Activated CD4-positive, CD25-positive, alpha-beta regulatory T cell treated with anti-CD3 and anti-CD28 coated beads, Interleukin-2, amount 50 U/mL, for 16 hours (primary cell): ENCODE results near the gene FCRLA.
A peak's percentile ranks its signal among the peaks of the same experiment; 100 is the strongest.

Source experiments
- DNase-seq: peaks from one replicate; pipeline ENCODE4 v3.0.0-alpha.2; 2020; ENCODE audit warnings: low read depth, low spot score

The FCRLA gene

DNA sequence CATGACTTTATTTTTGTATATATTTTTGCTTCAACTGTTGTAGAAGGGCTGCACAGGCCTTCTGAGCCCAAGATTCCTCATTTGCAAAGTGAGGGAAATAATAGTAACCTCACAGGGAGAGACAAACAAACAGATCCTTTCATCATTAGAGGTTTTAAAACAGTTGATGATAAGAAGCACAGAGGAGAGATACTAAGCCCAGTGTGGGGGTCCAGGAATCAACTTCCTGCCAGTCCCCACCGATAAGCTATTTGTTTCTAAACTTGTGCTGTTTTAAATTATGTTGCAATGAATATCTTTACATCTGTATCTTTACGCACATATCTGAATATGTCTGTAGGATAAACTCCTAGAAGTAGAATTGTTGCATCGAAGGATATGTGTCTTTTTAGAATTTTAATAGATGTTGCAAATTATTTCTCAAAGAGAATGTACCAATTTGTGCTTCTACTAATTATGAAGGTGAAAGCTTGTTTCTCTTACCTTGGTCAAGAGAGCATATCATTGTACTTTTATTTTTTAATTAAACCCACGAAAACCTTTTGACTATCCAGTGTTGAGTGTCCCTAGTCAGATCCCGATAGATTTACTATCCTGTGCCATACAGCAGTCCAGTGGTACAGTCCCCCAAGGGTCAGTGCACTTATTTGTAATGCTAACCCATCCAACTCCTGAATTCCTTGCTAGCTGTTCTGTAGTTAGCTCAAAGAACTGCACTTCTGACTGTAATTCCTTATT lies 25.1 kb downstream of the FCRLA start:
- no peak for DNase-seq

DNA sequence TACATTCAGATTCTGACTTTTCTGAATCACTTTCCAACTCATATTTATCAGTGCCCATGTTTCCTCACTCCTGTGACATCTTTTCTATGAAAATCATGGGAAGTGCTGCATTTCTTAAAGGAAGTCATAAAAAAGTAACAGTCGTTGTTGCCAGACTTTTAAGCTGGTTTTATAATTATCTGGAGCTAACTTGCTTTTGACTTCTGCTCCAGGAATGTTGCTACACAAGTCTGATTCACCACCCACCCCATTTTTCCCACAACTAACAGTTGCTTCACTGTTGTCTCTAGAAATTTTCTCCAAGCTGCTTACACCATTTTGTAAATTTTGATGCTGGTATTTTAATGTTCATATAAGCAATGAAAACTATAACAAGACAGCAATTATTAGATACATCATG lies 26.5 kb downstream of the FCRLA start:
- no peak for DNase-seq

DNA sequence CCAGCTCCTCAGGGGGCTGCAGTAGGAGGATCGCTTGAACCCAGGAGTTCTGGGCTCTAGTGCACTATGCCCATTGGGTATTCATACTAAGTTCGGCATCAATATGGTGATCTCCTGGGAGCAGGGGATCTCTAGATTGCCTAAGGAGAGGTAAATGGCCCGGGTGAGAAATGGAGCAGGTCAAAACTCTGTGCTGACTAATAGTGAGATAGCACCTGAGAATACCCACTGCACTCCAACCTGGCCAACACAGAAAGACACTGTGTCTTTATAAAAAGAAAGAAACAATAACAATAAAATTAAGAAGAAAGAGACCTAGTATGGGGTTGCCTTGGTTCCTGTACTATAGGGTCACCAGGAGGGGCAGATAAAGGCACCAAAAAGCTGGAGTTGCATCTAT lies 28.8 kb downstream of the FCRLA start:
- no peak for DNase-seq

DNA sequence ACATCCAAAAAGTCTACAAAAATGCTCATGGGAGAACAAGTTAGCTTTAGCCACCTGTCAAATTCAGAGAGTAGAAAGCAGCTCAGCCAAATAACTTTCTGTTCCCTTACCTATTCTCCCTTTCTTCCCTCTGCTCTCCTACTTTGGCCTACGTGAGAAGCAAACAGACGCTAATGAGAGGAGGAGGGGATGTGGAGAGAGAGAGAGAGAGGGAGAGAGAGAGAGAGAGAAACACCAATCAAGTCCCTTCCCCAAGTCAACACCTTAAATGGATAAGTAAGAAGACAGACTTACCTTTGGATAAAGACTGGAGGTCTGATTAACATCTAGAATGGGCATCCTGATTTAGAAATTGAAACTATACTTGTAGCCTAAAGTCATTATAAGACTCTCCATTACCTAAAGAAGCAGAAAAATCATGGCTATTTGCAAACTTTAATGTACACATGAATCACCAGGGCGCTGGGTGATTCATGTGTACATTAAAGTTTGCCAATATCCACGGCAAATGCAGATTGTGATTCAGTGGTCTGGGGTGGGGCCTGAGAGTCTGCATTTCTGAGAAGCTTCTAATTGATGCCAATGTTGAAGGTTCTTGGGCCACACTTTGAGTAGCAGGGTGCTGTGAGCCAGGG lies 29.4 kb downstream of the FCRLA start:
- no peak for DNase-seq

DNA sequence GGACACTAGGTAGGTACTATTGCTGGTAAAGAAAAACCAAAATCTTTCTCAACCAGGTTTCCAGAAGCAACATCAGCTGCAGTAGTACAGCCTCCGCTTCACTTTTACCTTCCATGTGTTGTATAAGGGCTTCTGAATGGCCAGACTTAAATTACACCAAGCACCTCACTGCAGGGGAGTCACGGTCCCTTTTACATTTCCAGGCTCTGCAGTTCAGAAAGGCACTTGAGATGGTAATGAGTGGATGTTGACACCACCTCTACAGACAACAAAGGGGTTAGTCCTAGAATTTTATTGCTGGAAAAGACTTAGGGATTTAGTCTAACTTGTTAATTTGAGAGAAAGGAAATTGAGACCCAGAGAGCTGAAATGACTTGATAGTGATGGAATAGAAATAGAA lies 30.6 kb downstream of the FCRLA start:
- DNase-seq = no peak

DNA sequence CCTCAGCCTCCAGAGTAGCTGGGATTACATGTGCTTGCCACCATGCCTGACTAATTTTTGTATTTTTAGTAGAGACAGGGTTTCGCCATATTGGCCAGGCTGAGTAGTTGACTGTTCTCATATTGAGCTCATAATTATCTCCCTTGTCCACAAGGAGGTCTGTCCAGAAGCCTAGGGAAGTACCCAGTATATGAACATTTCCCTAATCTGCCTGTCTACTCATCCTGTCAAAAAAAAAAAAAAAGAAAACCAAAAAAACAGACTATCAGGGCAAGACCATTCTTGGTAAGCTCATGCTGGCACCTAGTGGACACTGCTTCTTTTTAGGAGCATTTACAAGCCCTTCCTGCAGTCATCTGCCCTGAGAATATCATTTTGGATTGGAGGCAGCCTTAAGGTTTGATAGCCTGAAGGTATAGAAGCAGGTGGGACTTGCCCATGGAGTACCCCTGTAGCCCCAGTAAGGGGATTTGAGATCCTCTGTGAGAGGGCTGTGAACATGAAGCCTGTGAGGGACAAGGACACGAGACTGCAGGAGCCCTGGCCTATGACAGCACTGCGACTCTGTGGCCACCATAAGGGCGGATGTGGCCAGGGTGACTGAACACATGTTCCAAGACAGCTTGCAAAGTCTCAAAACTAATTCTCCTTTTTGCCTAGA lies 31.7 kb downstream of the FCRLA start:
- DNase-seq = no peak

DNA sequence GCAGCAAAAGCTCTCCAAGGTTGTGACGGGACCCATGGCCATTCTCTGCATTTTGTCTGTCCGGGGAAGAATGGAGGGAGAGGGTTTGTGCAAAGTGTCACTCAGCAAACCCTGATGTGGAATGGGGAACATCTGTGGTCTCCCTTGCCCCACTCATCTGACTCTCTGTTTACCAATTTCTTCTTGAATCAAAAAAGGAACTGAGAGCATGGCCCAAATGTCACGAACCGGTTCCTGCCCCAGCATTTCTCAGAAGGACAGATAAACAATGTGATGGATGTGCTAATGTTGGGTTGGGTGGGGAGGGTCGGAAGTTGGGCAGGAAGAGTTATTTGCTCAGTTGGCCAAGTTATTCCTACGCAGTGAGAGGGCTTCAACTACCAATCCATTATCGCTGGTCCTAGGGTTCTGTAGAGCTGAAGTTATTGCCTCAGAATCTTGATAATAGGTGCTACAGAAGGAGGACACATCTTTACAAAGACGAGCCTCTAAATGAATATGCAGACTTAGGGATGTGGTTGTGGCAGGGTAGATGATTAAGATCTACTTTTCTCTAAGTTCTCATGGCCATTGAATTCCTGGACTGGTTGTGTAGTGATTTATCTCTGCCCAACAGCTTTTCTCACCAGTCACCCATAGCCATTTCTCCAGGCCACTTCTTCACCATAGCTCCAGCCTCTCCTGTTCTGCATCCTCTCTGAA lies 33.0 kb downstream of the FCRLA start:
- DNase-seq = no peak

DNA sequence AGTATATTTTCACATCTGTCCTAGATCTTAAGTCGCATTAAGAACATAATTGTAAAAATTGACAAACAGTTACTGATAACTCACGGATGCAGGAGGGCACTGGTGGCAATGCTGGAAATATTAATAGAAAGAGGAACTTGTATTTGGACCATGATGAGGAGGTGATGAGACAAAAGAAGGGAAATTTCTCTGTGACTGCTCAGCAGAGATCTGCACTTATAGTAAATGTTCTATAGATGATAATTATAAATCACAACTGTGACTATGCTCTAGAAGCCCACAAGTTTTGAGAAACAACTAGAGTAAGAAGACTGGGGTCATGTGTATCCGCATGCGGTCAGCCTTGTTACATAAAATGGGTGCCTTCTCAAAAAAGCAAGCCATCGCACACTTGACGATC lies 33.9 kb downstream of the FCRLA start:
- no peak for DNase-seq

DNA sequence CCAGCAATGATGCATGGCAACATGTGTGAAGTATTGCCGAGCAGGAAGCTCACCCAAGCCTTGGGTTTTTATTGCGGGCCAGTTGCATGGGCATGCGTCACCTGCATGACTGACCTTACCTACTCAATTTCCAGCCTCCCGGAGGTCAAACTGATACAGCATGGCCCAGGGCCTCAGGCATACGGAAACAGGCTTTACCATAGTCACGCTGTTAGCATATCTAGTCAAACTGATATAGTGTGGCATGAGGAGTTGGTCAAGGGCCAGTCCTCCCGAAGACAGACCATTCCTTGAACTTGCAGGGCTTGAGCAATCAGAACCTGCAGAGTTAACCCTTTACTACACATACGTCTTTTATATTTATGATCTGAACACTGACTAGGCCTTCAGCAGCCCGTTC lies 36.2 kb downstream of the FCRLA start:
- no peak for DNase-seq

DNA sequence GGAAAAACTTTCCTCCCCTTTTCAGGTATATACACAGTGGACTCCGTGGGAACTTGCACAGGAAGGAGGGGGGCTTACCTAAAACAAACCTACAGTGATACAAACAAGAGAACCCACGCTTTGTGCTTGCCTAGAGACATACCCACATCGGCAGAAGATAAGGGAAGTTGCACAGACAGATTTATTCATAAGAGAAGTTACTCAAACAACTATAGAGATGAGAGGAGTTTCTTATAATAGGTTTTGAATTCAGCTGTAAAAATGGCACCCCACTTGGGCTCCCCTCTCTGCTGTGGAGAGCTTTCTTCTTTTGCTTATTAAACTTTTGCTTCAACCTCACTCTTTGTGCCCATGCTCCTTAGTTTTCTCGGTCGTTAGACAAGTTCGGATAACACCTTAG lies 40.8 kb downstream of the FCRLA start:
- no peak for DNase-seq

DNA sequence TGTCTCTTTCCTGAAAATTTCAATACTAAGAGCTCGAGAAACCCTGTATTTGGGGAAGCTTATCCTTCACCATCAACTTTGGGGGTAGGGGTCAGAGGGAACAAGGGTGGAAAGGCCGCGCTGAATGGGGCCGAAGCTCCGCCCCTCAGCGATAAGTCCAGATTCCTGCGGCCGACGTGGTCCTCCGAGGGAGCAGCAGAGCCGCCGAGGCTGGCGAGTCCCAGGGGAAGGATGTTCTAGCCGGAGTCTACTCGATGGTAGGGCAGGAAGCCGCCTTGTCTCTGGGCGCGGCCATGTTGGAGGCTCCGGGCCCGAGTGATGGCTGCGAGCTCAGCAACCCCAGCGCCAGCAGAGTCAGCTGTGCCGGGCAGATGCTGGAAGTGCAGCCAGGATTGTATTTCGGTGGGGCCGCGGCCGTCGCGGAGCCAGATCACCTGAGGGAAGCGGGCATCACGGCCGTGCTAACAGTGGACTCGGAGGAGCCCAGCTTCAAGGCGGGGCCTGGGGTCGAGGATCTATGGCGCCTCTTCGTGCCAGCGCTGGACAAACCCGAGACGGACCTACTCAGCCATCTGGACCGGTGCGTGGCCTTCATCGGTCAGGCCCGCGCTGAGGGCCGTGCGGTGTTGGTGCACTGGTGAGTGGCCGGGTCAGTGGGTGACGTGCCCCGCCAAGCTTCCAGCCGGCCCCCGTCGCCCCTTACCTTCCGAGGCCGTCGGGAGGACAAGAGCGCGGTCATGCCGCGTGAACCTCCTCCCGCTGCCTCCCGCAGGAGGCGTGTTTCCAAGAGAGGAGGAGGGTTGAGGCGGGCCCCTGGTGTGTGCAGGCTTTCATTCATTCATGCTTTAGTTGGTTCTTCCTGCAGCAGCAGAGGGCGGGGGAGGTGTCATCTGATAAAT lies 42.7 kb downstream of the FCRLA start, which contains the start of gene DUSP12:
Gene DUSP12, plus strand, starts transcription at position 278 of the 899 bp plus-strand sequence. Its CDS starts 16 bp downstream, at position 294.
- peak; percentile 72 for DNase-seq

DNA sequence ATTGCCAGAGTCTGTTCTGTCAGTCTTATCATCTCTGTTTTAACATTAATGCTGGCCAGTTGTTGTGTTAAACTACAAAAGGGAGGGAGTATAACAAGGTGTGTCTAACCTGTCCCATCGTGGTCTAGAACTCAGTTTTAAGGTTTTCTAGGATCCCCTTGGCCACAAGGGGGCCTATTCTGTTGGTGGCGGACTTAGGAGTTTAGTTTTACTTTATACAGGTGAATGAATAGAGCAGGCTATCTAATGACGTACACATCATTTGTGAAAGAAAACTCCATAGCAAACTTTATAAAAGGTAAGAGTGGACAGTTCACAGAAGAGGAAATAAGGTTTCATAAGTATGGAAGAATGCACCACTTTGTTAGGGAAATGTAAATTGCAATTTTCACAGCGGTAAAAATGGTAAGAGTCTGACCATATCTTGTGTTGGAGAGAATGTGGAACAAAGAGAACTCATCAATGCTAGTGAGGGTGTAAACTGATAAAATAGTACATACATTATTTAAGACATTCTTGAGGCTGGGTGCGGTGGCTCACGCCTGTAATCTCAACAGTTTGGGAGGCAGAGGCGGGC lies 56.6 kb downstream of the FCRLA start:
- DNase-seq = peak; percentile 16
